ENCODE data around the gene LRP1B.

LRP1B gene

GRCh38 chr2:140744379-140744778 lies 1386.4 kb downstream of the LRP1B start:
- no peaks in the 10 kb centered on the region for H3K27me3 Mint-ChIP-seq
- H3K9me3 Mint-ChIP-seq = peaks cover 2% of the 10 kb centered on the region
- no peak overlapping the region for H3K4me3 Mint-ChIP-seq
- H3K4me1 Mint-ChIP-seq = no peaks in the 10 kb centered on the region
- H3K27ac Mint-ChIP-seq = no peak overlapping the region
- ATAC-seq = no peak
- no peaks in the 10 kb centered on the region for H3K36me3 Mint-ChIP-seq

GRCh38 chr2:140737006-140737405 lies 1393.8 kb downstream of the LRP1B start:
- ATAC-seq = no peak
- Mint-ChIP-seq H3K4me1 (no peaks in the 10 kb centered on the region), H3K4me3 (no peak overlapping the region), H3K27me3 (no peaks in the 10 kb centered on the region), H3K36me3 (no peaks in the 10 kb centered on the region), H3K27ac (no peak overlapping the region), H3K9me3 (peaks cover 6% of the 10 kb centered on the region)

- peaks cover 7% of the 10 kb centered on the region for H3K9me3 Mint-ChIP-seq
- no peak for ATAC-seq
- H3K27me3 Mint-ChIP-seq = no peaks in the 10 kb centered on the region
- H3K27ac Mint-ChIP-seq = no peak overlapping the region
- no peaks in the 10 kb centered on the region for H3K36me3 Mint-ChIP-seq
- no peak overlapping the region for H3K4me3 Mint-ChIP-seq
- no peaks in the 10 kb centered on the region for H3K4me1 Mint-ChIP-seq
These were observed 1395.8 kb downstream of the LRP1B start for GRCh38 chr2:140734992-140735391.

GRCh38 chr2:140718999-140719398 lies 1411.8 kb downstream of the LRP1B start:
- Mint-ChIP-seq H3K4me1 (no peaks in the 10 kb centered on the region), H3K4me3 (no peak overlapping the region), H3K36me3 (no peaks in the 10 kb centered on the region), H3K27me3 (no peaks in the 10 kb centered on the region), H3K9me3 (peaks cover 6% of the 10 kb centered on the region), H3K27ac (no peak overlapping the region)
- ATAC-seq = no peak

- no peaks in the 10 kb centered on the region for H3K4me1 Mint-ChIP-seq
- H3K27me3 Mint-ChIP-seq = no peaks in the 10 kb centered on the region
- no peak overlapping the region for H3K4me3 Mint-ChIP-seq
- H3K36me3 Mint-ChIP-seq = no peaks in the 10 kb centered on the region
- H3K9me3 Mint-ChIP-seq = peaks cover 6% of the 10 kb centered on the region
- ATAC-seq = no peak
- no peak overlapping the region for H3K27ac Mint-ChIP-seq
These were observed 1413.3 kb downstream of the LRP1B start for GRCh38 chr2:140717481-140717880.

GRCh38 chr2:140714586-140714985 lies 1416.2 kb downstream of the LRP1B start:
- Mint-ChIP-seq H3K36me3 (no peaks in the 10 kb centered on the region), H3K27me3 (no peaks in the 10 kb centered on the region), H3K27ac (no peak overlapping the region), H3K9me3 (peaks cover 6% of the 10 kb centered on the region), H3K4me3 (no peak overlapping the region), H3K4me1 (no peaks in the 10 kb centered on the region)
- no peak for ATAC-seq

- H3K9me3 Mint-ChIP-seq = no peaks in the 10 kb centered on the region
- no peak overlapping the region for H3K27ac Mint-ChIP-seq
- no peaks in the 10 kb centered on the region for H3K4me1 Mint-ChIP-seq
- no peak overlapping the region for H3K4me3 Mint-ChIP-seq
- no peak for ATAC-seq
- H3K36me3 Mint-ChIP-seq = no peaks in the 10 kb centered on the region
- H3K27me3 Mint-ChIP-seq = no peaks in the 10 kb centered on the region
These were observed 1418.9 kb downstream of the LRP1B start for GRCh38 chr2:140711867-140712266.

GRCh38 chr2:140701726-140702125 lies 1429.1 kb downstream of the LRP1B start:
- Mint-ChIP-seq H3K27me3 (no peaks in the 10 kb centered on the region), H3K36me3 (no peaks in the 10 kb centered on the region), H3K4me1 (no peaks in the 10 kb centered on the region), H3K4me3 (no peak overlapping the region), H3K9me3 (peaks cover 3% of the 10 kb centered on the region), H3K27ac (no peak overlapping the region)
- ATAC-seq = no peak

GRCh38 chr2:140698636-140699035 lies 1432.2 kb downstream of the LRP1B start:
- H3K27me3 Mint-ChIP-seq = no peaks in the 10 kb centered on the region
- no peak for ATAC-seq

GRCh38 chr2:140696449-140696848 lies 1434.4 kb downstream of the LRP1B start:
- ATAC-seq = no peak
- Mint-ChIP-seq H3K27ac (no peak overlapping the region), H3K9me3 (no peaks in the 10 kb centered on the region), H3K27me3 (no peaks in the 10 kb centered on the region), H3K4me1 (no peaks in the 10 kb centered on the region), H3K4me3 (no peak overlapping the region), H3K36me3 (no peaks in the 10 kb centered on the region)

More at GRCh38 chr2:140698636-140699035, 1432.2 kb downstream of the LRP1B start:
- Mint-ChIP-seq H3K9me3 (peaks cover 3% of the 10 kb centered on the region), H3K4me1 (no peaks in the 10 kb centered on the region), H3K27ac (no peak overlapping the region), H3K36me3 (no peaks in the 10 kb centered on the region), H3K4me3 (no peak overlapping the region)

- no peak for ATAC-seq
- H3K4me3 Mint-ChIP-seq = no peak overlapping the region
- no peak overlapping the region for H3K27ac Mint-ChIP-seq
- no peaks in the 10 kb centered on the region for H3K4me1 Mint-ChIP-seq
- no peaks in the 10 kb centered on the region for H3K36me3 Mint-ChIP-seq
- no peaks in the 10 kb centered on the region for H3K27me3 Mint-ChIP-seq
- H3K9me3 Mint-ChIP-seq = no peaks in the 10 kb centered on the region
These were observed 1435.7 kb downstream of the LRP1B start for GRCh38 chr2:140695155-140695554.

GRCh38 chr2:140687825-140688224 lies 1443.0 kb downstream of the LRP1B start:
- ATAC-seq = no peak
- no peaks in the 10 kb centered on the region for H3K36me3 Mint-ChIP-seq

GRCh38 chr2:140683658-140684057 lies 1447.2 kb downstream of the LRP1B start:
- H3K27ac Mint-ChIP-seq = no peak overlapping the region
- no peak overlapping the region for H3K4me3 Mint-ChIP-seq
- ATAC-seq = peak; percentile 8
- no peaks in the 10 kb centered on the region for H3K27me3 Mint-ChIP-seq
- H3K9me3 Mint-ChIP-seq = no peaks in the 10 kb centered on the region
- no peaks in the 10 kb centered on the region for H3K36me3 Mint-ChIP-seq
- H3K4me1 Mint-ChIP-seq = no peaks in the 10 kb centered on the region

More at GRCh38 chr2:140687825-140688224, 1443.0 kb downstream of the LRP1B start:
- no peak overlapping the region for H3K4me3 Mint-ChIP-seq
- H3K9me3 Mint-ChIP-seq = no peaks in the 10 kb centered on the region
- H3K27me3 Mint-ChIP-seq = no peaks in the 10 kb centered on the region
- no peaks in the 10 kb centered on the region for H3K4me1 Mint-ChIP-seq
- no peak overlapping the region for H3K27ac Mint-ChIP-seq

- Mint-ChIP-seq H3K9me3 (no peaks in the 10 kb centered on the region), H3K36me3 (no peaks in the 10 kb centered on the region), H3K27me3 (no peaks in the 10 kb centered on the region), H3K4me1 (no peaks in the 10 kb centered on the region), H3K4me3 (no peak overlapping the region), H3K27ac (no peak overlapping the region)
- no peak for ATAC-seq
These were observed 1450.0 kb downstream of the LRP1B start for GRCh38 chr2:140680862-140681261.

GRCh38 chr2:140679752-140680151 lies 1451.1 kb downstream of the LRP1B start:
- ATAC-seq = no peak
- Mint-ChIP-seq H3K27ac (no peak overlapping the region), H3K27me3 (no peaks in the 10 kb centered on the region), H3K36me3 (no peaks in the 10 kb centered on the region), H3K4me3 (no peak overlapping the region), H3K4me1 (no peaks in the 10 kb centered on the region), H3K9me3 (no peaks in the 10 kb centered on the region)

GRCh38 chr2:140669911-140670310 lies 1460.9 kb downstream of the LRP1B start:
- no peak for ATAC-seq
- Mint-ChIP-seq H3K27me3 (no peaks in the 10 kb centered on the region), H3K27ac (no peak overlapping the region), H3K4me1 (no peaks in the 10 kb centered on the region), H3K36me3 (no peaks in the 10 kb centered on the region), H3K4me3 (no peak overlapping the region), H3K9me3 (no peaks in the 10 kb centered on the region)

GRCh38 chr2:140667203-140667602 lies 1463.6 kb downstream of the LRP1B start:
- Mint-ChIP-seq H3K36me3 (no peaks in the 10 kb centered on the region), H3K27me3 (no peaks in the 10 kb centered on the region), H3K4me1 (no peaks in the 10 kb centered on the region), H3K9me3 (no peaks in the 10 kb centered on the region), H3K4me3 (no peak overlapping the region), H3K27ac (no peak overlapping the region)
- ATAC-seq = no peak
